ENCODE results near the gene SERPING1.

SERPING1 gene

GRCh38 chr11:57619331-57619730, 21.8 kb downstream of the SERPING1 start:
- Histone ChIP-seq H3K9me3 (no peaks in the 10 kb centered on the region), H3K36me3 (peaks cover 49 to 74% (median 63%) of the 10 kb centered on the region in 3 donors), H3K27me3 (no peaks in the 10 kb centered on the region), H3K27ac (no peak overlapping the region), H3K4me3 (no peak overlapping the region), H3K4me1 (no peaks in the 10 kb centered on the region)
- no peak for DNase-seq
- TF ChIP-seq CTCF (IDR thresholded peaks at IDR 0.05), result no peak
- intact Hi-C loops (cut with DNase I; ENCODE audit: low total_unique reads), result no loop called here

GRCh38 chr11:57620467-57620866, 23.0 kb downstream of the SERPING1 start:
- Histone ChIP-seq H3K36me3 (peaks cover 39 to 63% (median 51%) of the 10 kb centered on the region in 3 donors), H3K4me1 (no peaks in the 10 kb centered on the region), H3K27me3 (no peaks in the 10 kb centered on the region), H3K9me3 (no peaks in the 10 kb centered on the region), H3K4me3 (no peak overlapping the region), H3K27ac (no peak overlapping the region)
- TF ChIP-seq CTCF (IDR thresholded peaks at IDR 0.05), result no peak
- DNase-seq, result no peak
- intact Hi-C loops (cut with DNase I; ENCODE audit: low total_unique reads), result no loop called here

DNA sequence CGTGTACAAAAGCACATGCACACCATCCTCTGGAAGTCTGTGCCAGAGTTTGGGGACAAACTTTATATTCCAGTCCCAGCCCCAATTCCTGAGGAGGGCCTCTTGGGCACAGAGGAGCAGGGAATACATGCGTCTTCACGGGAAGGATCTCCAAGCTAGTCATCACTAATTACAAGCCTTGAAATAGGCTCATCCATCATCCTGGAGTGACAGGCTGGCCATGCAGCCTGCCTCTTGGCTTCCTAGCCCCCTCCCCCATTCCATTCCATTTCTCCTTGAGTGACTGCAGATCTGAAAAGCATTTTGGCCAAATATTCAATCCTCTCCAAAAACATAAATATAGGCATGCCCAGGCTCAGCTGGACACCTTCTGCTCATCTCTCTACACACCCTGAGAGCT, 24.8 kb downstream of the SERPING1 start:
- Histone ChIP-seq H3K27me3 (no peaks in the 10 kb centered on the region), H3K4me3 (no peak overlapping the region), H3K36me3 (peaks cover 26 to 45% (median 37%) of the 10 kb centered on the region in 3 donors), H3K9me3 (no peaks in the 10 kb centered on the region), H3K27ac (no peak overlapping the region), H3K4me1 (no peaks in the 10 kb centered on the region)
- no peak for DNase-seq
- TF ChIP-seq CTCF (IDR thresholded peaks at IDR 0.05), result no peak
- intact Hi-C loops (cut with DNase I; ENCODE audit: low total_unique reads), result no loop called here

- Histone ChIP-seq H3K36me3 (peaks cover 9 to 22% (median 16%) of the 10 kb centered on the region in 3 donors), H3K4me3 (no peak overlapping the region), H3K27ac (no peak overlapping the region), H3K4me1 (no peaks in the 10 kb centered on the region), H3K27me3 (no peaks in the 10 kb centered on the region), H3K9me3 (no peaks in the 10 kb centered on the region)
- intact Hi-C loops (cut with DNase I; ENCODE audit: low total_unique reads), result no loop called here
- TF ChIP-seq CTCF (IDR thresholded peaks at IDR 0.05), result no peak
- DNase-seq, result no peak
These were observed 27.4 kb downstream of the SERPING1 start for GRCh38 chr11:57624864-57625263.

- Histone ChIP-seq H3K4me1 (no peaks in the 10 kb centered on the region), H3K27me3 (no peaks in the 10 kb centered on the region), H3K4me3 (no peak overlapping the region), H3K9me3 (no peaks in the 10 kb centered on the region), H3K27ac (no peak overlapping the region), H3K36me3 (peaks cover 0 to 7% (median 0%) of the 10 kb centered on the region in 3 donors)
- TF ChIP-seq CTCF (IDR thresholded peaks at IDR 0.05), result no peak
- DNase-seq, result no peak
- intact Hi-C loops (cut with DNase I; ENCODE audit: low total_unique reads), result no loop called here
These were observed 29.4 kb downstream of the SERPING1 start for GRCh38 chr11:57626895-57627294.

- intact Hi-C loops (cut with DNase I; ENCODE audit: low total_unique reads), result no loop called here
- no peak for DNase-seq
- TF ChIP-seq CTCF (IDR thresholded peaks at IDR 0.05), result no peak
These were observed 32.7 kb downstream of the SERPING1 start for GRCh38 chr11:57630171-57630570.

More at GRCh38 chr11:57630171-57630570, 32.7 kb downstream of the SERPING1 start:
- Histone ChIP-seq H3K27ac (no peak overlapping the region), H3K9me3 (no peaks in the 10 kb centered on the region), H3K27me3 (no peaks in the 10 kb centered on the region), H3K4me1 (no peaks in the 10 kb centered on the region), H3K36me3 (no peaks in the 10 kb centered on the region), H3K4me3 (no peak overlapping the region)

Data from tibial artery (tissue), 4 donors.